Measurements from ENCODE around the gene ZNF100.

- peak; percentile 95 for TF ChIP-seq POLR2A (IDR thresholded peaks at IDR 0.05; ENCODE audit: low read depth, low read length)
- TF ChIP-seq POLR2AphosphoS5 (IDR thresholded peaks at IDR 0.05; ENCODE audit: low read depth, low read length): peak; percentile 91
- peak; percentile 90 for TF ChIP-seq TAF1 (IDR thresholded peaks at IDR 0.05; ENCODE audit: borderline replicate concordance, low read depth, low read length)
Observed at GRCh38 chr19:21767065-21767800, at the start of gene ZNF100.
